A673 (cell line): ENCODE data around the gene JMJD8. TPM values are rescaled to one million over a fixed set of nuclear protein-coding genes. Genes with fewer than 3 reads are reported as not detected.
A peak's percentile ranks its signal among the peaks of the same experiment; 100 is the strongest.

Experiments used
- BruUV-seq: library from RNA; stranded (reverse); fragments of 400-500 nt; replicated peaks from 2 replicates; lab custom pipeline; 2021; lab: Mats Ljungman, UMichigan
- CTCF ChIA-PET: fragments of 300-600 bp; sonication (Branson Sonifier 250); formaldehyde crosslinking; loops from one replicate; lab custom pipeline; 2022; ENCODE audit warnings: antibody characterized with exemption; lab: Charles Lee
- POLR2A ChIA-PET: fragments of 300-600 bp; sonication (Branson Sonifier 250); formaldehyde crosslinking; loops from one replicate; lab custom pipeline; 2022; ENCODE audit warnings: antibody characterized with exemption; ENCODE audit not compliant: low non-redundant PET; lab: Charles Lee
- DNase-seq: peaks from one replicate; pipeline ENCODE4 v3.0.0-alpha.2; 2015; ENCODE audit warnings: low spot score
- H3K27ac ChIP-seq: fragments of 200-600 bp; sonication (generic); 2 replicates; pipeline ENCODE4 v1.5.1; 2016; ENCODE audit warnings: mixed run types, low read depth, mild to moderate bottlenecking, mixed read lengths, antibody characterized with exemption, low read length; ENCODE audit not compliant: poor library complexity, severe bottlenecking
- H3K27me3 ChIP-seq: fragments of 200-600 bp; sonication (generic); replicated peaks from 2 replicates; pipeline ENCODE4 v1.6.1; 2017; ENCODE audit warnings: mixed run types, low read depth, mild to moderate bottlenecking, mixed read lengths, antibody characterized with exemption, low read length; ENCODE audit not compliant: insufficient read depth, poor library complexity
- H3K36me3 ChIP-seq: fragments of 200-600 bp; sonication (generic); 2 replicates; pipeline ENCODE4 v1.6.1; 2016; ENCODE audit warnings: mixed run types, mild to moderate bottlenecking, mixed read lengths, antibody characterized with exemption, low read length; ENCODE audit not compliant: insufficient read depth, poor library complexity, severe bottlenecking
- H3K4me1 ChIP-seq: fragments of 200-600 bp; sonication (generic); 2 replicates; pipeline ENCODE4 v1.6.1; 2017; ENCODE audit warnings: mixed run types, mild to moderate bottlenecking, mixed read lengths, antibody characterized with exemption, low read length; ENCODE audit not compliant: insufficient read depth, poor library complexity, severe bottlenecking
- H3K4me3 ChIP-seq: fragments of 200-600 bp; sonication (generic); 2 replicates; pipeline ENCODE4 v1.5.1; 2016; ENCODE audit warnings: low read depth, mixed run types, mild to moderate bottlenecking, mixed read lengths, low read length; ENCODE audit not compliant: poor library complexity, severe bottlenecking
- H3K9me3 ChIP-seq: fragments of 200-600 bp; sonication (generic); 2 replicates; pipeline ENCODE4 v1.6.1; 2016; ENCODE audit warnings: mixed run types, low read depth, mild to moderate bottlenecking, mixed read lengths, antibody characterized with exemption, low read length; ENCODE audit not compliant: poor library complexity, severe bottlenecking
- CTCF ChIP-seq: fragments of 300-800, 200-600 bp; sonication (generic); conservative IDR thresholded peaks from 2 replicates; pipeline ENCODE4 v1.5.1; 2017; ENCODE audit warnings: low read depth, mild to moderate bottlenecking, antibody characterized with exemption, low read length, moderate library complexity, mixed read lengths
- EZH2 ChIP-seq: fragments of 200-600 bp; sonication (generic); IDR thresholded peaks from 2 replicates; pipeline ENCODE4 v1.6.1; 2017; ENCODE audit warnings: borderline replicate concordance, low read depth, mild to moderate bottlenecking, mixed read lengths, antibody characterized with exemption, low read length; ENCODE audit not compliant: poor library complexity, severe bottlenecking
- intact Hi-C: fragments of 100-400 bp; cut with micrococcal nuclease; formaldehyde crosslinking; loops from one replicate; pipeline ENCODE4 v1.10.0; 2022; ENCODE audit not compliant: unreplicated experiment
- total RNA-seq: library from RNA; stranded (reverse); gene quantifications from 2 replicates; pipeline ENCODE4 v1.2.3, GENCODE V29; 2021

JMJD8 gene
- total RNA-seq, 1 experiment from 2014 or later = 87.1 TPM

GRCh38 chr16:670485-671352, 13.4 kb downstream of the JMJD8 start:
- CTCF ChIA-PET = no interaction called here
- TF ChIP-seq EZH2 (no peak), CTCF (no peak)
- intact Hi-C loops = no loop called here
- Histone ChIP-seq H3K27me3 (no peaks in the 10 kb centered on the region), H3K27ac (no peak overlapping the region), H3K4me3 (no peak overlapping the region), H3K4me1 (peaks cover 11% of the 10 kb centered on the region), H3K36me3 (peaks cover 46% of the 10 kb centered on the region), H3K9me3 (no peaks in the 10 kb centered on the region)
- POLR2A ChIA-PET = interaction anchor here (0.6 kb wide), 1 partner anchor 284 kb away, joined by 9 read pairs; no protein-coding TSS in a partner anchor
- no peak for DNase-seq
- no TSS peak for BruUV-seq

- intact Hi-C loops = no loop called here
- no peak for DNase-seq
- no TSS peak for BruUV-seq
- H3K36me3 ChIP-seq = peaks cover 46% of the 10 kb centered on the region
- H3K27me3 ChIP-seq = no peaks in the 10 kb centered on the region
- TF ChIP-seq EZH2 (no peak), CTCF (no peak)
- H3K4me3 ChIP-seq = no peak overlapping the region
- ChIA-PET POLR2A (no interaction called here), CTCF (no interaction called here)
- no peak overlapping the region for H3K27ac ChIP-seq
- peaks cover 3% of the 10 kb centered on the region for H3K4me1 ChIP-seq
- H3K9me3 ChIP-seq = no peaks in the 10 kb centered on the region
Measured at GRCh38 chr16:669666-670065, 14.5 kb downstream of the JMJD8 start.

GRCh38 chr16:668519-669171, 15.5 kb downstream of the JMJD8 start:
- no peak for DNase-seq
- peaks cover 42% of the 10 kb centered on the region for H3K36me3 ChIP-seq
- H3K27ac ChIP-seq = peak overlapping the region; percentile 94
- H3K27me3 ChIP-seq = no peaks in the 10 kb centered on the region
- ChIA-PET POLR2A (interaction anchor here (0.6 kb wide), 1 partner anchor 18 kb away, joined by 3 read pairs; no protein-coding TSS in a partner anchor), CTCF (no interaction called here)
- no peaks in the 10 kb centered on the region for H3K9me3 ChIP-seq
- no peak for TF ChIP-seq CTCF
- TF ChIP-seq EZH2 = no peak
- H3K4me3 ChIP-seq = peak overlapping the region; percentile 99
- H3K4me1 ChIP-seq = peaks cover 3% of the 10 kb centered on the region
- intact Hi-C loops = no loop called here
- BruUV-seq = no TSS peak
